Endothelial cell of umbilical vein (primary cell): Measurements from ENCODE around the gene ELMOD2. TPM values are rescaled to one million over a fixed set of nuclear protein-coding genes. Genes with fewer than 3 reads are reported as not detected.

ENCODE experiments used
- BruUV-seq: library from RNA; stranded (reverse); fragments of 400-500 nt; replicated peaks from 2 replicates; lab custom pipeline; 2021; lab: Mats Ljungman, UMichigan
- CTCF ChIA-PET: fragments of 300-600, 350-600 bp; sonication (Branson Sonifier 250); formaldehyde crosslinking; loops from one replicate; lab custom pipeline; 2021; ENCODE audit warnings: antibody characterized with exemption, inconsistent platforms; lab: Charles Lee
- POLR2A ChIA-PET: fragments of 300-600, 350-600 bp; sonication (Branson Sonifier 250); formaldehyde crosslinking; loops from one replicate; lab custom pipeline; 2021; ENCODE audit warnings: antibody characterized with exemption, inconsistent platforms; lab: Charles Lee
- DNase-seq: peaks from one replicate; pipeline ENCODE4 v3.0.0-alpha.2; 2011; ENCODE audit warnings: low read depth, low spot score
- FAIRE-seq: peaks from 2 replicates; lab custom pipeline; 2011; peaks lifted over from hg19 to GRCh38; lab: Jason Lieb, UNC
- H2AFZ ChIP-seq: 2 replicates; pipeline ENCODE4 v1.6.0; 2012; ENCODE audit warnings: low read depth, low read length, control low read depth, inconsistent platforms
- H3K27ac ChIP-seq: 2 replicates; pipeline ENCODE4 v1.5.1; 2011; ENCODE audit warnings: low read depth, mild to moderate bottlenecking, control low read depth, low read length, moderate library complexity; ENCODE audit not compliant: insufficient read depth
- H3K27me3 ChIP-seq, 2 experiments: 2 replicates each; pipeline versions ENCODE4 v1.6.0 to v1.6.1; 2011; ENCODE audit warnings: low read length in 2 of 2, mixed read lengths in 1 of 2; ENCODE audit not compliant: control insufficient read depth in 2 of 2, insufficient read depth in 2 of 2
- H3K36me3 ChIP-seq, 2 experiments: 2 replicates in 1 of 2; 3 replicates in 1 of 2; pipeline ENCODE4 v1.5.1; 2011; ENCODE audit warnings: low read length in 2 of 2, mild to moderate bottlenecking in 1 of 2, moderate library complexity in 1 of 2; ENCODE audit not compliant: control insufficient read depth in 2 of 2, insufficient read depth in 2 of 2; ENCODE audit errors: extremely low read depth in 1 of 2
- H3K4me1 ChIP-seq: 3 replicates; pipeline ENCODE4 v1.5.1; 2011; ENCODE audit warnings: mild to moderate bottlenecking, low read length; ENCODE audit not compliant: control insufficient read depth, insufficient read depth; ENCODE audit errors: extremely low read depth
- H3K4me2 ChIP-seq: 2 replicates; pipeline ENCODE4 v1.6.1; 2011; ENCODE audit warnings: low read length, control low read depth, mixed read lengths; ENCODE audit not compliant: insufficient read depth
- H3K4me3 ChIP-seq, 3 experiments: fragments of 200-600 bp in 1 of 3; sonication (generic), shearing (Covaris generic) in 1 of 3; replicated peaks in 1 of 3; 2 replicates each; pipeline ENCODE4 v1.5.1; 2011 to 2016; ENCODE audit warnings: control low read depth in 3 of 3, low read length in 3 of 3, mild to moderate bottlenecking in 2 of 3, inconsistent platforms in 1 of 3, low read depth in 1 of 3, moderate library complexity in 1 of 3; ENCODE audit not compliant: insufficient read depth in 1 of 3
- H3K79me2 ChIP-seq: 2 replicates; pipeline ENCODE4 v1.6.0; 2012; ENCODE audit warnings: low read length, inconsistent platforms; ENCODE audit not compliant: control insufficient read depth, insufficient read depth
- H3K9ac ChIP-seq: replicated peaks from 2 replicates; pipeline ENCODE3; 2011; ENCODE audit warnings: low read length, control low read depth; ENCODE audit not compliant: insufficient read depth; ENCODE audit errors: extremely low read depth
- H3K9me1 ChIP-seq: replicated peaks from 3 replicates; pipeline ENCODE4 v1.6.0; 2011; ENCODE audit warnings: mild to moderate bottlenecking, low read length; ENCODE audit not compliant: control insufficient read depth, insufficient read depth; ENCODE audit errors: extremely low read depth
- H3K9me3 ChIP-seq: replicated peaks from 2 replicates; pipeline ENCODE4 v1.5.1; 2012; ENCODE audit warnings: low read length, inconsistent platforms; ENCODE audit not compliant: control insufficient read depth, insufficient read depth
- H4K20me1 ChIP-seq: replicated peaks from 2 replicates; pipeline ENCODE3; 2011; ENCODE audit warnings: mild to moderate bottlenecking, low read length; ENCODE audit not compliant: control insufficient read depth, insufficient read depth; ENCODE audit errors: extremely low read depth
- CTCF ChIP-seq, 2 donors: IDR thresholded peaks; 1 replicate in 1 of 2; 2 replicates in 1 of 2; pipeline ENCODE4 v1.5.1; 2011; ENCODE audit warnings: low read length in 2 of 2, mild to moderate bottlenecking in 2 of 2, moderate library complexity in 2 of 2, control low read depth in 1 of 2, inconsistent platforms in 1 of 2, low read depth in 1 of 2; ENCODE audit not compliant: insufficient read depth in 1 of 2; ENCODE audit errors: extremely low read depth in 1 of 2
- EZH2 ChIP-seq: IDR thresholded peaks from 2 replicates; pipeline ENCODE4 v1.6.1; 2012; ENCODE audit warnings: borderline replicate concordance, low read depth, mild to moderate bottlenecking, moderate library complexity, low read length, inconsistent platforms; ENCODE audit not compliant: severe bottlenecking
- FOS ChIP-seq: IDR thresholded peaks from 2 replicates; pipeline ENCODE4 v1.6.1; 2011; ENCODE audit warnings: mild to moderate bottlenecking, low read length, moderate library complexity, borderline replicate concordance; ENCODE audit not compliant: insufficient read depth
- GATA2 ChIP-seq: IDR thresholded peaks from 2 replicates; pipeline ENCODE4 v1.7.0; 2011; ENCODE audit warnings: low read depth, mild to moderate bottlenecking, moderate library complexity, mixed read lengths, low read length; ENCODE audit not compliant: insufficient read length, insufficient read depth
- JUN ChIP-seq: IDR thresholded peaks from 2 replicates; pipeline ENCODE4 v1.6.1; 2011; ENCODE audit warnings: borderline replicate concordance, low read depth; ENCODE audit not compliant: insufficient read length, insufficient read depth
- MAX ChIP-seq: IDR thresholded peaks from 2 replicates; pipeline ENCODE4 v1.6.1; 2011; ENCODE audit not compliant: insufficient read depth, insufficient read length
- MYC ChIP-seq: IDR thresholded peaks from one replicate; pipeline ENCODE4 v1.6.1; 2011; ENCODE audit warnings: mild to moderate bottlenecking, low read depth, low read length
- POLR2A ChIP-seq: IDR thresholded peaks from 2 replicates; pipeline ENCODE4 v1.6.1; 2012; ENCODE audit warnings: low read depth, mild to moderate bottlenecking, control low read depth, low read length
- POLR2AphosphoS5 ChIP-seq: IDR thresholded peaks from 2 replicates; pipeline ENCODE4 v1.6.1; 2012; ENCODE audit warnings: low read depth, mild to moderate bottlenecking, control low read depth, low read length, moderate library complexity; ENCODE audit not compliant: insufficient read depth
- dilution Hi-C: fragments of 300-500 bp; cut with MboI; formaldehyde crosslinking; loops from one replicate; pipeline ENCODE4 v1.15.0; 2019; ENCODE audit warnings: low sequenced_read_pairs; ENCODE audit not compliant: extremely low pct_ligation_motif_present
- intact Hi-C: fragments of 100-400 bp; cut with micrococcal nuclease; formaldehyde crosslinking; loops from one replicate; pipeline ENCODE4 v1.10.0; 2022
- polyA plus RNA-seq, 4 experiments: library from polyadenylated mRNA; depleted of rRNA in 3 of 4; stranded (reverse) in 3 of 4; unstranded in 1 of 4; fragments of >200 nt; gene quantifications; 2 replicates each; pipeline versions ENCODE4 v1.2.1 to v1.2.3, GENCODE V29; 2011 to 2012; ENCODE audit warnings: missing spikeins in 1 of 4
- total RNA-seq: library from RNA; stranded (reverse); gene quantifications from 2 replicates; pipeline ENCODE4 v1.2.3, GENCODE V29; 2021

The ELMOD2 gene
- total and polyA plus RNA-seq, 2 donors (not counting 3 experiments of a cell fraction or from before 2014, with no cell fraction given) = 5.0 to 23.6 TPM

- no peaks in the 10 kb centered on the region for H3K4me1 ChIP-seq
- no peaks in the 10 kb centered on the region for H4K20me1 ChIP-seq
- no peaks in the 10 kb centered on the region for H3K36me3 ChIP-seq
- BruUV-seq = no TSS peak
- no peak for TF ChIP-seq FOS
- TF ChIP-seq GATA2 = no peak
- TF ChIP-seq MAX = no peak
- TF ChIP-seq MYC = no peak
- no peak for TF ChIP-seq POLR2AphosphoS5
- no peak for TF ChIP-seq EZH2
- no peak for TF ChIP-seq JUN
- no peak for TF ChIP-seq CTCF (IDR thresholded peaks at IDR 0.05; ENCODE audit: extremely low read depth in 1 of 2, insufficient read depth in 1 of 2, low read depth in 1 of 2, low read length in 2 of 2)
- no peak for TF ChIP-seq POLR2A
- no peak overlapping the region for H3K27ac ChIP-seq
- H3K79me2 ChIP-seq = no peaks in the 10 kb centered on the region
- no peak overlapping the region for H3K4me3 ChIP-seq
- no peak overlapping the region for H3K4me2 ChIP-seq
- intact Hi-C loops (no loop called here), dilution Hi-C loops (no loop called here)
- FAIRE-seq (no peak), DNase-seq (no peak)
- no peak overlapping the region for H2AFZ ChIP-seq
- CTCF ChIA-PET = interaction anchor here (1.7 to 4.0 kb wide), 3 partner anchors 9 to 251 kb away, joined by 6 to 25 read pairs (median 6); no protein-coding TSS in a partner anchor
- H3K27me3 ChIP-seq = peaks cover 12 to 31% of the 10 kb centered on the region in 2 experiments
- H3K9me1 ChIP-seq = no peaks in the 10 kb centered on the region
- no peaks in the 10 kb centered on the region for H3K9me3 ChIP-seq
- H3K9ac ChIP-seq = no peak overlapping the region
- POLR2A ChIA-PET = no interaction called here
These were observed 76.4 kb downstream of the ELMOD2 start for GRCh38 chr4:140600408-140600807.
